Lower leg skin (tissue), 3 donors: ENCODE results near the gene MYH9.

Experiments used
- CTCF ChIP-seq, 3 donors: fragments of 450-650 bp; IDR thresholded peaks; one replicate each; pipeline ENCODE4 v1.5.1; 2016; ENCODE audit warnings: antibody characterized with exemption in 3 of 3, mild to moderate bottlenecking in 3 of 3, moderate library complexity in 2 of 3
- POLR2A ChIP-seq, 2 donors: fragments of 450-650 bp; IDR thresholded peaks; one replicate each; pipeline ENCODE4 v1.6.1; 2016 to 2017; ENCODE audit warnings: antibody characterized with exemption in 2 of 2, mild to moderate bottlenecking in 1 of 2, moderate library complexity in 1 of 2

- TF ChIP-seq CTCF (IDR thresholded peaks at IDR 0.05) (no peak), POLR2A (IDR thresholded peaks at IDR 0.05) (no peak)
Observed at GRCh38 chr22:36315325-36315724, 72.4 kb downstream of the MYH9 start.
